ENCODE results near the gene SKAP1. TPM values are rescaled to one million over a fixed set of nuclear protein-coding genes. Genes with fewer than 3 reads are reported as not detected.

Gene SKAP1
- total RNA-seq, 1 donor from 2014 or later = 0.69 TPM

DNA sequence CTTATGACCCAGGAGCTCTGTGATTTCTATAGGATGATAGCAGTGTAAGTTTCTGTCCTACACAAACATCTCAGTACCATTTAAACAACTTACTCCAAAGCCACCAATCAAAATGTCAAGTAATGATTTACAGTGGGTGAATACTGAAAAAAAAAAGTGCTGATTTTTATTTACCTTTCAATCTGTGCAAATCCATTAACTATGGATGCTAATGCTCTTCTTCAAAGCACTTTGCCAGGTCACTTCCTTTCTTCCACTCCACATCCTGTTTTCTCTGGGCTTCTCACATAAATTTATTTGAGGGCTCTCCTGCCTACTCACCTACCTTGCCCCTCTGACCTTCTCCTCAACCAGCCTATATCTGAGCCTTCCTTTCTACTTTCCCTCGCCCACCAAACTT is 101.6 kb downstream of the SKAP1 start:
- Mint-ChIP-seq H3K4me3 (ENCODE audit: low read depth) (no peak overlapping the region), H3K27ac (no peak overlapping the region), H3K4me1 (ENCODE audit: low read depth) (peaks cover 13% of the 10 kb centered on the region), H3K27me3 (no peaks in the 10 kb centered on the region), H3K9me3 (ENCODE audit: low read depth) (no peaks in the 10 kb centered on the region), H3K36me3 (ENCODE audit: insufficient read depth) (no peaks in the 10 kb centered on the region)
- DNase-seq (ENCODE audit: low spot score, unreplicated experiment) = no peak
- TF ChIP-seq, protein P1, sequence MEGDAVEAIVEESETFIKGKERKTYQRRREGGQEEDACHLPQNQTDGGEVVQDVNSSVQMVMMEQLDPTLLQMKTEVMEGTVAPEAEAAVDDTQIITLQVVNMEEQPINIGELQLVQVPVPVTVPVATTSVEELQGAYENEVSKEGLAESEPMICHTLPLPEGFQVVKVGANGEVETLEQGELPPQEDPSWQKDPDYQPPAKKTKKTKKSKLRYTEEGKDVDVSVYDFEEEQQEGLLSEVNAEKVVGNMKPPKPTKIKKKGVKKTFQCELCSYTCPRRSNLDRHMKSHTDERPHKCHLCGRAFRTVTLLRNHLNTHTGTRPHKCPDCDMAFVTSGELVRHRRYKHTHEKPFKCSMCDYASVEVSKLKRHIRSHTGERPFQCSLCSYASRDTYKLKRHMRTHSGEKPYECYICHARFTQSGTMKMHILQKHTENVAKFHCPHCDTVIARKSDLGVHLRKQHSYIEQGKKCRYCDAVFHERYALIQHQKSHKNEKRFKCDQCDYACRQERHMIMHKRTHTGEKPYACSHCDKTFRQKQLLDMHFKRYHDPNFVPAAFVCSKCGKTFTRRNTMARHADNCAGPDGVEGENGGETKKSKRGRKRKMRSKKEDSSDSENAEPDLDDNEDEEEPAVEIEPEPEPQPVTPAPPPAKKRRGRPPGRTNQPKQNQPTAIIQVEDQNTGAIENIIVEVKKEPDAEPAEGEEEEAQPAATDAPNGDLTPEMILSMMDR (IDR thresholded peaks at IDR 0.05; ENCODE audit: unreplicated experiment) = no peak

- H3K36me3 Mint-ChIP-seq (ENCODE audit: insufficient read depth) = no peaks in the 10 kb centered on the region
- peaks cover 12% of the 10 kb centered on the region for H3K4me1 Mint-ChIP-seq (ENCODE audit: low read depth)
- DNase-seq (ENCODE audit: low spot score, unreplicated experiment) = no peak
- TF ChIP-seq, protein P1 (IDR thresholded peaks at IDR 0.05; ENCODE audit: unreplicated experiment) = no peak
- no peak overlapping the region for H3K27ac Mint-ChIP-seq
- peaks cover 3% of the 10 kb centered on the region for H3K9me3 Mint-ChIP-seq (ENCODE audit: low read depth)
- H3K27me3 Mint-ChIP-seq = no peaks in the 10 kb centered on the region
- no peak overlapping the region for H3K4me3 Mint-ChIP-seq (ENCODE audit: low read depth)
These were observed 103.7 kb downstream of the SKAP1 start for GRCh38 chr17:48326310-48326709.

- H3K36me3 Mint-ChIP-seq (ENCODE audit: insufficient read depth) = no peaks in the 10 kb centered on the region
These were observed 108.0 kb downstream of the SKAP1 start for GRCh38 chr17:48322060-48322459.

GRCh38 chr17:48317732-48318131 is 112.3 kb downstream of the SKAP1 start:
- H3K27ac Mint-ChIP-seq = no peak overlapping the region
- peaks cover 3% of the 10 kb centered on the region for H3K9me3 Mint-ChIP-seq (ENCODE audit: low read depth)
- TF ChIP-seq, protein P1 (IDR thresholded peaks at IDR 0.05; ENCODE audit: unreplicated experiment) = no peak
- H3K4me1 Mint-ChIP-seq (ENCODE audit: low read depth) = peaks cover 18% of the 10 kb centered on the region
- no peak overlapping the region for H3K4me3 Mint-ChIP-seq (ENCODE audit: low read depth)
- no peak for DNase-seq (ENCODE audit: low spot score, unreplicated experiment)
- no peaks in the 10 kb centered on the region for H3K27me3 Mint-ChIP-seq
- H3K36me3 Mint-ChIP-seq (ENCODE audit: insufficient read depth) = no peaks in the 10 kb centered on the region

More at GRCh38 chr17:48322060-48322459, 108.0 kb downstream of the SKAP1 start:
- H3K4me3 Mint-ChIP-seq (ENCODE audit: low read depth) = no peak overlapping the region
- H3K9me3 Mint-ChIP-seq (ENCODE audit: low read depth) = peaks cover 3% of the 10 kb centered on the region
- TF ChIP-seq, protein P1 (IDR thresholded peaks at IDR 0.05; ENCODE audit: unreplicated experiment) = no peak
- H3K27me3 Mint-ChIP-seq = no peaks in the 10 kb centered on the region
- peaks cover 6% of the 10 kb centered on the region for H3K4me1 Mint-ChIP-seq (ENCODE audit: low read depth)
- DNase-seq (ENCODE audit: low spot score, unreplicated experiment) = no peak
- no peak overlapping the region for H3K27ac Mint-ChIP-seq

DNA sequence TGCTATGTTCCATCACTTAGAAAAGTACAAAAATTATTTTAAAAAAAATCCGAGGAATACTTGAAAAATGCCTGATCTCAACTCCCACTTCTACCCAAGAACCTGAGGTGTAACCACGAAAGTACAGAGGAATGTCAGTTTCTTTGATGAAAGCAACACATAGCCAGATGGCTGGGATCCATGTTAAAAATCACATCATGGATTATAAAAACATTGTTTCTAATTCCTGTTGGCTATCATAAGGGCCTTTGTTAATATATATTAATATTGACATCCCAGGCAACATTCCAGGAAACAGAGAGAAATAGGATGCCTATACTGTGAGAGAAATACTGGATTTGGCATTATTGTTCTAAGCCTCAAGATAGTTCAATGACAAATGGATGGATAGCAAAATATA is 115.3 kb downstream of the SKAP1 start:
- no peak for DNase-seq (ENCODE audit: low spot score, unreplicated experiment)
- Mint-ChIP-seq H3K9me3 (ENCODE audit: low read depth) (no peaks in the 10 kb centered on the region), H3K4me3 (ENCODE audit: low read depth) (no peak overlapping the region), H3K27ac (no peak overlapping the region), H3K36me3 (ENCODE audit: insufficient read depth) (no peaks in the 10 kb centered on the region), H3K4me1 (ENCODE audit: low read depth) (peaks cover 46% of the 10 kb centered on the region), H3K27me3 (no peaks in the 10 kb centered on the region)
- TF ChIP-seq, protein P1 (IDR thresholded peaks at IDR 0.05; ENCODE audit: unreplicated experiment) = no peak

Data from progenitor cell of endocrine pancreas (in vitro differentiated cells).